ENCODE measurements around the gene TRIM69. TPM values are rescaled to one million over a fixed set of nuclear protein-coding genes. Genes with fewer than 3 reads are reported as not detected.

The TRIM69 gene
- total and polyA plus RNA-seq, 2 of the 4 experiments (the other 2 are of a cell fraction), result 5.3 to 7.7 TPM

- Histone ChIP-seq H3K27me3 (ENCODE audit: control insufficient read depth, insufficient read depth, low read length) (no peaks in the 10 kb centered on the region), H2AK9ac (replicated peaks; ENCODE audit: low read depth, low read length, poor library complexity) (no peak overlapping the region), H4K8ac (ENCODE audit: low read depth in 2 of 2, low read length in 2 of 2) (no peak overlapping the region), H3K4me1 (ENCODE audit: control insufficient read depth, insufficient read depth, low read length) (0 out of 2 replicates have a peak, but pooled peaks cover 2% of the 10 kb centered on the region), H3K23ac (ENCODE audit: low read depth, low read length) (no peak overlapping the region), H2AFZ (replicated peaks; ENCODE audit: low read length, poor library complexity) (no peak overlapping the region), H2BK5ac (ENCODE audit: low read depth, low read length, poor library complexity, severe bottlenecking) (no peak overlapping the region), H2AK5ac (ENCODE audit: low read depth, low read length) (no peak overlapping the region), H4K91ac (ENCODE audit: insufficient read depth, low read depth, low read length) (no peak overlapping the region), H3K36me3 (ENCODE audit: control insufficient read depth, insufficient read depth, low read length) (peaks cover 21% of the 10 kb centered on the region), H3K9me1 (ENCODE audit: insufficient read depth, low read length) (no peaks in the 10 kb centered on the region), H3K18ac (ENCODE audit: low read depth, low read length) (no peak overlapping the region), H3K4ac (ENCODE audit: low read depth, low read length) (no peak overlapping the region), H4K5ac (ENCODE audit: low read depth, low read length) (no peak overlapping the region), H3K9ac (ENCODE audit: low read depth, low read length) (no peak overlapping the region), H3K4me2 (ENCODE audit: low read depth, low read length) (no peak overlapping the region), H3K9me3 (ENCODE audit: control insufficient read depth, insufficient read depth, low read length) (no peaks in the 10 kb centered on the region), H3K4me3 (ENCODE audit: insufficient read depth, low read depth, low read length) (no peak overlapping the region), H2BK20ac (ENCODE audit: low read depth, low read length) (no peak overlapping the region), H4K20me1 (ENCODE audit: insufficient read depth, low read length) (peaks cover 43% of the 10 kb centered on the region), H3K14ac (replicated peaks; ENCODE audit: low read depth, low read length) (no peak overlapping the region), H2BK15ac (ENCODE audit: low read depth, low read length) (no peak overlapping the region), H3K79me1 (ENCODE audit: low read depth in 1 of 2, low read length in 2 of 2) (peaks cover 20 to 37% of the 10 kb centered on the region in 2 experiments), H3K56ac (ENCODE audit: extremely low read depth, insufficient read depth, low read length) (no peak overlapping the region), H3K27ac (ENCODE audit: insufficient read depth, low read length) (no peak overlapping the region), H2BK120ac (ENCODE audit: low read depth, low read length) (no peak overlapping the region)
- ChIA-PET POLR2A (ENCODE audit: unreplicated experiment) (no interaction called here), CTCF (interaction anchor here (1.5 kb wide), 1 partner anchor 23 kb away, joined by 3 read pairs; no protein-coding TSS in a partner anchor)
- in situ Hi-C loops (cut with MboI; ENCODE audit: low sequenced_read_pairs), result no loop called here
- TF ChIP-seq RCOR1 (IDR thresholded peaks at IDR 0.05; ENCODE audit: insufficient replicate concordance, low read length), result no peak
- no TSS peak for BruUV-seq (replicated peaks)
- dilution Hi-C loops (cut with HindIII; ENCODE audit: low sequenced_read_pairs, unreplicated experiment), result no loop called here
- ATAC-seq (ENCODE audit: low read depth) (no peak), DNase-seq (no peak)
- no CpG with 5 or more reads among the region's 2 CpGs for WGBS, 2 experiments (ENCODE audit: extremely low coverage in 2 of 2, insufficient read length in 1 of 2)
- intact Hi-C loops (cut with micrococcal nuclease), result no loop called here
Observed at GRCh38 chr15:44715797-44716334, 20.5 kb upstream of the TRIM69 start.

Measured in IMR-90 (cell line).